ENCODE data around the gene HUWE1. TPM values are rescaled to one million over a fixed set of nuclear protein-coding genes. Genes with fewer than 3 reads are reported as not detected.
A peak's percentile ranks its signal among the peaks of the same experiment; 100 is the strongest.

The HUWE1 gene
- total and polyA plus RNA-seq, 2 of the 13 experiments (the other 11 are each of a cell fraction or from before 2014, with no cell fraction given), result 63.2 to 68.1 TPM

- TF ChIP-seq ZBTB40 (IDR thresholded peaks at IDR 0.05) (no peak), ZBTB40 (CRISPR knock-in tag; IDR thresholded peaks at IDR 0.05) (no peak), SOX13 (IDR thresholded peaks at IDR 0.05) (no peak), SOX13 (CRISPR knock-in tag; conservative IDR thresholded peaks at IDR 0.05 in 1 of 2, IDR thresholded peaks at IDR 0.05 in 1 of 2) (peak in 1 of 2 experiments; percentile 66; a peak in 2 of 4 replicates), SMAD3 (CRISPR knock-in tag; IDR thresholded peaks at IDR 0.05) (no peak), FOXA3 (CRISPR knock-in tag; IDR thresholded peaks at IDR 0.05) (0 out of 2 replicates have a peak, but pooled peaks have one; percentile 28)
These were observed 27.5 kb downstream of the HUWE1 start (continued) for GRCh38 chrX:53659039-53659438.
